Lower leg skin (tissue), 4 donors: Measurements from ENCODE around the gene FAM53B. TPM values are rescaled to one million over a fixed set of nuclear protein-coding genes. Genes with fewer than 3 reads are reported as not detected.

ENCODE experiments used
- DNase-seq, 2 donors: peaks; one replicate each; pipeline ENCODE4 v3.0.0-alpha.2; 2019; ENCODE audit warnings: low spot score in 2 of 2
- H3K4me3 ChIP-seq: fragments of 200-600 bp; sonication (generic); 2 replicates; pipeline ENCODE4 v1.5.1; 2017; ENCODE audit warnings: mild to moderate bottlenecking, low read depth; ENCODE audit not compliant: poor library complexity, severe bottlenecking
- CTCF ChIP-seq, 3 donors: fragments of 450-650 bp; IDR thresholded peaks; one replicate each; pipeline ENCODE4 v1.5.1; 2016; ENCODE audit warnings: antibody characterized with exemption in 3 of 3, mild to moderate bottlenecking in 3 of 3, moderate library complexity in 2 of 3
- POLR2A ChIP-seq, 2 donors: fragments of 450-650 bp; IDR thresholded peaks; one replicate each; pipeline ENCODE4 v1.6.1; 2016 to 2017; ENCODE audit warnings: antibody characterized with exemption in 2 of 2, mild to moderate bottlenecking in 1 of 2, moderate library complexity in 1 of 2
- WGBS, 2 donors: methylation state at CpG; one replicate each; pipeline ENCODE4 v1.1.5; 2018; 5-methylcytosine and 5-hydroxymethylcytosine counted together
- intact Hi-C: fragments of 100-400 bp; cut with DNase I; formaldehyde crosslinking; loops from one replicate; pipeline ENCODE4 v1.15.0; 2023; ENCODE audit warnings: low total_unique reads
- total RNA-seq, 4 donors: library from RNA; depleted of rRNA; stranded (reverse); fragments of >200 nt; gene quantifications; one replicate each; pipeline ENCODE4 v1.1.0, GENCODE V29; 2016

The FAM53B gene
- total RNA-seq, 4 donors from 2014 or later = 41.5 to 69.1 (median 58.2) TPM

GRCh38 chr10:124681091-124681490 lies 63.1 kb downstream of the FAM53B start:
- DNase-seq = no peak
- intact Hi-C loops = no loop called here
- no peak overlapping the region for H3K4me3 ChIP-seq
- TF ChIP-seq CTCF (IDR thresholded peaks at IDR 0.05) (no peak), POLR2A (IDR thresholded peaks at IDR 0.05) (no peak)
- 84 to 88% methylated on average over 5 of the region's 5 CpGs for WGBS, 2 donors

DNA sequence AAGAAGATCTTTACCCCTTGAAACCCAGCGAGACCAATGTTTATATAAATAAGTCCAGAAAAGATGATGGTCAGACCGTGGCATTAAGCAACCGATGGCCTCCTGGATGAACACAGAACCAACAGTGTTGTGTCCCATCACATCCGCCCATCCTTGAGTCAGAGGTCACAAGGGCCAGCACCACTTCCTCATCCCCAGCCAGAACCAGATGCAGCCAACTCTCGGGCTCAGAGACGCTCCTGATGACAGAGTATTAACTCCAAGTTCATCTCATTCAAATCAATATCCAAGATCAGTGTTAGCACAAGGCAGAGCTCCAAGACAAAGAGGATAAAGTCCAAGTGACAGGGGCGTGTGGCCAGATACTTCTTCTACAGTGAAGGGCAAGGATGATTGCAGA lies 63.5 kb downstream of the FAM53B start:
- 56 to 62% methylated on average over 7 of the region's 7 CpGs for WGBS, 2 donors
- TF ChIP-seq CTCF (IDR thresholded peaks at IDR 0.05) = no peak
- no peak for TF ChIP-seq POLR2A (IDR thresholded peaks at IDR 0.05)
- no peak overlapping the region for H3K4me3 ChIP-seq
- intact Hi-C loops = no loop called here
- peak in 1 of 2 donors; percentile 75 for DNase-seq

DNA sequence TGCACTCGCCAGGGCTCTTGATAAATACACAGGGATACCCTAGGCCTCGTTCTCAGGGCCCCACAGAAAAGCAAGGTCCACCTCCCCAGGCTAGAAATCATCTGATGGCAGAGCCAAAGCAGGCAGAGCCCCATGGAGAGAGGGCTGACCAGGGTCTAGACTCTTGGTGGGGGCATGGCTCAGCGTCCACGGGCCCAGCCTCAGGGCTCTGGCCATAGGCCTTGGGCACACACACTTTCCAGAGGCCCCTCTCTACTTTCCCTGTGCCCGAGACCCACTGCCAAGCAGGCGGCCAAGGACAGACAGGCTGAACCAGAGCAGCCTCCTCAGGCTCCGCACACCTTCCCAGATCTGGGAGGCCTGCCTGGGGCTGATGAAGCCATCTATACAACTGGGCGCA lies 64.8 kb downstream of the FAM53B start:
- no peak for DNase-seq
- intact Hi-C loops = no loop called here
- no peak for TF ChIP-seq POLR2A (IDR thresholded peaks at IDR 0.05)
- TF ChIP-seq CTCF (IDR thresholded peaks at IDR 0.05) = no peak
- H3K4me3 ChIP-seq = no peak overlapping the region
- WGBS, 2 donors = 78 to 82% methylated on average over 5 to 8 of the region's 8 CpGs

GRCh38 chr10:124678557-124679240 lies 65.5 kb downstream of the FAM53B start:
- TF ChIP-seq POLR2A (IDR thresholded peaks at IDR 0.05) (no peak), CTCF (IDR thresholded peaks at IDR 0.05) (no peak)
- intact Hi-C loops = no loop called here
- WGBS, 2 donors = 68 to 73% methylated on average over 12 of the region's 12 CpGs
- no peak overlapping the region for H3K4me3 ChIP-seq
- no peak for DNase-seq

DNA sequence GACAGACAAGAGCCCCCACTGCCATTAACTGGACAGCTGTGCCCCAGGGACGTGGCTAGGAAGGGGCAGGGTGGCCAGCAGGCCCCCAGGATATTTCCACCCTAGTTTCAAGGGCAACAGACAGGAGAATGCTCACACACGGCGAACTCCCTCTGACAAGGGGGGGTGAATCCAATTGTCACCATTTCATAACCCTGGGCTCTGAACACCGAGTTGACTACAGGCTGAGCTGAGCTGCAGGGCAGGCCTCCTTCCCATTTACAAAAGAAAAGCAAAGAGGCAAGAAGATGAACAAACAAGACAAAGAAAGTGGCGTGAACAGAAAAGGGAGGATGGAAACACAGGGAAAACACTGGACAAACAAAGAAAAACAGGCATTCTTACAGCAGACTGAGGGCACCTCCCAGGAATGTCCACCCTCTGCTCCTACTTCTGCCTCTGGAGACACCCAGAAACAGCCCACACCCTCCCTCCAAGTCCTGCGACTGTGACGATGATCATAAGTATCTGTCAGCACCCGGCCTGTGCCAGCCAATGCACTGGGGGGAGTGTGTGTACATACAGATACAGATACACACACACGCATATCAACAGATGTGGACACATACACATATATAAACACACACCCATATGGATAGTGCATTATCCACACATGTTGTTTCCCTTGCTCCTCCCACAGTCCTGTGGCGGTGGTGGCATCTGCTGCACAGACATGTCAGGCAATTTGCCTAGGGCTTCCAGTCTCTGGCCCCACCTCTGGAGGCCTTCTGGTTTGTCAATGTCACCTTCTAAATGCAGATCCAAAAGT lies 66.2 kb downstream of the FAM53B start:
- no peak for DNase-seq
- H3K4me3 ChIP-seq = no peak overlapping the region
- 29 to 42% methylated on average over 10 of the region's 10 CpGs for WGBS, 2 donors
- TF ChIP-seq POLR2A (IDR thresholded peaks at IDR 0.05) = no peak
- TF ChIP-seq CTCF (IDR thresholded peaks at IDR 0.05) = no peak
- intact Hi-C loops = no loop called here
